Prostate gland (tissue), 2 donors: ENCODE data around the gene RORB.
"Not testable (repeated sequence)": the region's sequence is repeated elsewhere in the genome, so short reads cannot be mapped to it uniquely, and the experiment has no call there.

ENCODE experiments used
- CTCF ChIP-seq, 4 experiments: fragments of 200-600 bp in 2 of 4; fragments of 450-650 bp in 2 of 4; sonication (generic) in 2 of 4; IDR thresholded peaks; 1 replicate in 3 of 4; 2 replicates in 1 of 4; pipeline ENCODE4 v1.5.1; 2016 to 2019; ENCODE audit warnings: antibody characterized with exemption in 4 of 4, mild to moderate bottlenecking in 2 of 4, moderate library complexity in 2 of 4
- POLR2A ChIP-seq: fragments of 450-650 bp; IDR thresholded peaks from one replicate; pipeline ENCODE4 v1.6.1; 2016; ENCODE audit warnings: antibody characterized with exemption, mild to moderate bottlenecking
- POLR2AphosphoS5 ChIP-seq: sonication (generic); formaldehyde crosslinking; IDR thresholded peaks from one replicate; pipeline ENCODE4 v1.6.1; 2017; ENCODE audit warnings: antibody characterized with exemption

- not testable (repeated sequence) for TF ChIP-seq CTCF (IDR thresholded peaks at IDR 0.05); POLR2AphosphoS5; POLR2A
Measured at GRCh38 chr9:74530458-74530857, 33.3 kb downstream of the RORB start.
